ENCODE measurements around the gene GLRX5.

Gene GLRX5

GRCh38 chr14:95555053-95555452 is 20.2 kb downstream of the GLRX5 start:
- H3K4me3 ChIP-seq (ENCODE audit: low read length) = no peak overlapping the region
- no peak overlapping the region for H3K4me2 ChIP-seq (ENCODE audit: low read length)
- no peak overlapping the region for H3K9ac ChIP-seq (ENCODE audit: low read depth, low read length)

GRCh38 chr14:95557291-95557690 is 22.4 kb downstream of the GLRX5 start:
- H3K36me3 ChIP-seq (ENCODE audit: insufficient read depth, low read length) = no peaks in the 10 kb centered on the region
- H3K27me3 ChIP-seq (ENCODE audit: control insufficient read depth, insufficient read depth, low read length) = peaks cover 6% of the 10 kb centered on the region
- no peak overlapping the region for H3K9ac ChIP-seq (ENCODE audit: low read depth, low read length)
- H3K4me2 ChIP-seq (ENCODE audit: low read length) = no peak overlapping the region
- H3K4me3 ChIP-seq (ENCODE audit: low read length) = no peak overlapping the region
- no peaks in the 10 kb centered on the region for H3K9me3 ChIP-seq (replicated peaks; ENCODE audit: low read length)
- H3K4me1 ChIP-seq (ENCODE audit: control insufficient read depth, insufficient read depth, low read length) = no peaks in the 10 kb centered on the region

More at GRCh38 chr14:95555053-95555452, 20.2 kb downstream of the GLRX5 start:
- H3K9me3 ChIP-seq (replicated peaks; ENCODE audit: low read length) = no peaks in the 10 kb centered on the region
- no peaks in the 10 kb centered on the region for H3K36me3 ChIP-seq (ENCODE audit: insufficient read depth, low read length)
- H3K4me1 ChIP-seq (ENCODE audit: control insufficient read depth, insufficient read depth, low read length) = no peaks in the 10 kb centered on the region
- no peaks in the 10 kb centered on the region for H3K27me3 ChIP-seq (ENCODE audit: control insufficient read depth, insufficient read depth, low read length)

GRCh38 chr14:95557832-95558231 is 23.0 kb downstream of the GLRX5 start:
- no peaks in the 10 kb centered on the region for H3K4me1 ChIP-seq (ENCODE audit: control insufficient read depth, insufficient read depth, low read length)
- H3K36me3 ChIP-seq (ENCODE audit: insufficient read depth, low read length) = no peaks in the 10 kb centered on the region
- no peak overlapping the region for H3K9ac ChIP-seq (ENCODE audit: low read depth, low read length)
- H3K27me3 ChIP-seq (ENCODE audit: control insufficient read depth, insufficient read depth, low read length) = peaks cover 11% of the 10 kb centered on the region
- H3K4me2 ChIP-seq (ENCODE audit: low read length) = no peak overlapping the region
- no peak overlapping the region for H3K4me3 ChIP-seq (ENCODE audit: low read length)
- H3K9me3 ChIP-seq (replicated peaks; ENCODE audit: low read length) = no peaks in the 10 kb centered on the region

- Histone ChIP-seq H3K4me3 (ENCODE audit: low read length) (no peak overlapping the region), H3K9me3 (replicated peaks; ENCODE audit: low read length) (no peaks in the 10 kb centered on the region), H3K4me1 (ENCODE audit: control insufficient read depth, insufficient read depth, low read length) (peaks cover 10% of the 10 kb centered on the region), H3K27me3 (ENCODE audit: control insufficient read depth, insufficient read depth, low read length) (peaks cover 13% of the 10 kb centered on the region), H3K9ac (ENCODE audit: low read depth, low read length) (no peak overlapping the region), H3K36me3 (ENCODE audit: insufficient read depth, low read length) (no peaks in the 10 kb centered on the region), H3K4me2 (ENCODE audit: low read length) (no peak overlapping the region)
Measured at GRCh38 chr14:95559203-95559602, 24.4 kb downstream of the GLRX5 start.

- peaks cover 13% of the 10 kb centered on the region for H3K27me3 ChIP-seq (ENCODE audit: control insufficient read depth, insufficient read depth, low read length)
- no peak overlapping the region for H3K4me3 ChIP-seq (ENCODE audit: low read length)
- H3K9ac ChIP-seq (ENCODE audit: low read depth, low read length) = no peak overlapping the region
- no peaks in the 10 kb centered on the region for H3K36me3 ChIP-seq (ENCODE audit: insufficient read depth, low read length)
- no peak overlapping the region for H3K4me2 ChIP-seq (ENCODE audit: low read length)
- H3K9me3 ChIP-seq (replicated peaks; ENCODE audit: low read length) = no peaks in the 10 kb centered on the region
- peaks cover 12% of the 10 kb centered on the region for H3K4me1 ChIP-seq (ENCODE audit: control insufficient read depth, insufficient read depth, low read length)
Measured at GRCh38 chr14:95561001-95561412, 26.2 kb downstream of the GLRX5 start.

- Histone ChIP-seq H3K9me3 (replicated peaks; ENCODE audit: low read length) (no peaks in the 10 kb centered on the region), H3K4me1 (ENCODE audit: control insufficient read depth, insufficient read depth, low read length) (peaks cover 12% of the 10 kb centered on the region), H3K9ac (ENCODE audit: low read depth, low read length) (no peak overlapping the region), H3K4me2 (ENCODE audit: low read length) (peak overlapping the region; percentile 70), H3K4me3 (ENCODE audit: low read length) (peak overlapping the region; percentile 62), H3K36me3 (ENCODE audit: insufficient read depth, low read length) (no peaks in the 10 kb centered on the region), H3K27me3 (ENCODE audit: control insufficient read depth, insufficient read depth, low read length) (peaks cover 13% of the 10 kb centered on the region)
Measured at GRCh38 chr14:95562892-95563685, 28.2 kb downstream of the GLRX5 start.

GRCh38 chr14:95564060-95564459 is 29.2 kb downstream of the GLRX5 start:
- Histone ChIP-seq H3K27me3 (ENCODE audit: control insufficient read depth, insufficient read depth, low read length) (peaks cover 13% of the 10 kb centered on the region), H3K4me1 (ENCODE audit: control insufficient read depth, insufficient read depth, low read length) (peaks cover 12% of the 10 kb centered on the region), H3K9me3 (replicated peaks; ENCODE audit: low read length) (no peaks in the 10 kb centered on the region), H3K9ac (ENCODE audit: low read depth, low read length) (no peak overlapping the region), H3K4me3 (ENCODE audit: low read length) (no peak overlapping the region), H3K4me2 (ENCODE audit: low read length) (peak overlapping the region; percentile 70), H3K36me3 (ENCODE audit: insufficient read depth, low read length) (no peaks in the 10 kb centered on the region)

GRCh38 chr14:95569440-95569839 is 34.6 kb downstream of the GLRX5 start:
- Histone ChIP-seq H3K4me2 (ENCODE audit: low read length) (no peak overlapping the region), H3K9ac (ENCODE audit: low read depth, low read length) (no peak overlapping the region), H3K4me3 (ENCODE audit: low read length) (no peak overlapping the region), H3K9me3 (replicated peaks; ENCODE audit: low read length) (no peaks in the 10 kb centered on the region), H3K36me3 (ENCODE audit: insufficient read depth, low read length) (no peaks in the 10 kb centered on the region), H3K27me3 (ENCODE audit: control insufficient read depth, insufficient read depth, low read length) (no peaks in the 10 kb centered on the region), H3K4me1 (ENCODE audit: control insufficient read depth, insufficient read depth, low read length) (peaks cover under 1% of the 10 kb centered on the region)

GRCh38 chr14:95573313-95573712 is 38.5 kb downstream of the GLRX5 start:
- no peak overlapping the region for H3K4me3 ChIP-seq (ENCODE audit: low read length)
- H3K9ac ChIP-seq (ENCODE audit: low read depth, low read length) = no peak overlapping the region
- H3K9me3 ChIP-seq (replicated peaks; ENCODE audit: low read length) = no peaks in the 10 kb centered on the region
- no peaks in the 10 kb centered on the region for H3K4me1 ChIP-seq (ENCODE audit: control insufficient read depth, insufficient read depth, low read length)
- H3K36me3 ChIP-seq (ENCODE audit: insufficient read depth, low read length) = no peaks in the 10 kb centered on the region
- no peak overlapping the region for H3K4me2 ChIP-seq (ENCODE audit: low read length)
- no peaks in the 10 kb centered on the region for H3K27me3 ChIP-seq (ENCODE audit: control insufficient read depth, insufficient read depth, low read length)

GRCh38 chr14:95575840-95576473 is 41.1 kb downstream of the GLRX5 start:
- no peak overlapping the region for H3K4me3 ChIP-seq (ENCODE audit: low read length)
- no peaks in the 10 kb centered on the region for H3K9me3 ChIP-seq (replicated peaks; ENCODE audit: low read length)

GRCh38 chr14:95577067-95577800 is 42.4 kb downstream of the GLRX5 start:
- Histone ChIP-seq H3K4me1 (ENCODE audit: control insufficient read depth, insufficient read depth, low read length) (no peaks in the 10 kb centered on the region), H3K27me3 (ENCODE audit: control insufficient read depth, insufficient read depth, low read length) (no peaks in the 10 kb centered on the region), H3K9ac (ENCODE audit: low read depth, low read length) (no peak overlapping the region), H3K36me3 (ENCODE audit: insufficient read depth, low read length) (no peaks in the 10 kb centered on the region), H3K4me2 (ENCODE audit: low read length) (no peak overlapping the region), H3K4me3 (ENCODE audit: low read length) (no peak overlapping the region), H3K9me3 (replicated peaks; ENCODE audit: low read length) (no peaks in the 10 kb centered on the region)

More at GRCh38 chr14:95575840-95576473, 41.1 kb downstream of the GLRX5 start:
- H3K4me1 ChIP-seq (ENCODE audit: control insufficient read depth, insufficient read depth, low read length) = no peaks in the 10 kb centered on the region
- H3K9ac ChIP-seq (ENCODE audit: low read depth, low read length) = no peak overlapping the region
- H3K4me2 ChIP-seq (ENCODE audit: low read length) = no peak overlapping the region
- no peaks in the 10 kb centered on the region for H3K27me3 ChIP-seq (ENCODE audit: control insufficient read depth, insufficient read depth, low read length)
- H3K36me3 ChIP-seq (ENCODE audit: insufficient read depth, low read length) = no peaks in the 10 kb centered on the region
